OCI-LY1 (cell line): Measurements from ENCODE around the gene IRF1.

Experiments used
- H2AFZ ChIP-seq: fragments of 200-600 bp; sonication (generic), shearing (Covaris generic); 2 replicates; pipeline ENCODE4 v1.6.0; 2014; ENCODE audit warnings: antibody characterized with exemption, mild to moderate bottlenecking, low read length
- H3F3A ChIP-seq: fragments of 200-600 bp; sonication (generic), shearing (Covaris generic); 2 replicates; pipeline ENCODE4 v1.6.0; 2014; ENCODE audit warnings: mild to moderate bottlenecking, antibody characterized with exemption, low read length, moderate library complexity; ENCODE audit not compliant: insufficient read depth
- H3K27ac ChIP-seq: fragments of 200-600 bp; sonication (generic); 2 replicates; pipeline ENCODE4 v1.5.1; 2014; ENCODE audit warnings: low read length, mixed run types, mild to moderate bottlenecking, low read depth; ENCODE audit not compliant: poor library complexity, severe bottlenecking
- H3K27me3 ChIP-seq: fragments of 200-600 bp; sonication (generic); 2 replicates; pipeline ENCODE4 v1.6.0; 2014; ENCODE audit warnings: antibody characterized with exemption, mild to moderate bottlenecking, low read length, moderate library complexity; ENCODE audit not compliant: insufficient read depth
- H3K36me3 ChIP-seq: fragments of 200-600 bp; sonication (generic); 2 replicates; pipeline ENCODE4 v1.6.1; 2014; ENCODE audit warnings: mild to moderate bottlenecking, antibody characterized with exemption, low read length, moderate library complexity, mixed read lengths; ENCODE audit not compliant: insufficient read depth
- H3K4me1 ChIP-seq: fragments of 200-600 bp; sonication (generic); 2 replicates; pipeline ENCODE4 v1.5.1; 2014; ENCODE audit warnings: mild to moderate bottlenecking, low read length, moderate library complexity; ENCODE audit not compliant: insufficient read depth, severe bottlenecking
- H3K4me2 ChIP-seq: fragments of 200-600 bp; sonication (generic), shearing (Covaris generic); 2 replicates; pipeline ENCODE4 v1.6.1; 2014; ENCODE audit warnings: low read length
- H3K4me3 ChIP-seq: fragments of 200-600 bp; sonication (generic); 2 replicates; pipeline ENCODE4 v1.5.1; 2014; ENCODE audit warnings: low read length, low read depth, mild to moderate bottlenecking, mixed read lengths; ENCODE audit not compliant: poor library complexity, severe bottlenecking
- H3K79me2 ChIP-seq: fragments of 200-600 bp; shearing (Covaris generic); 2 replicates; pipeline ENCODE4 v1.6.1; 2016; ENCODE audit warnings: mixed run types, low read length, mixed read lengths; ENCODE audit not compliant: insufficient read depth
- H3K9ac ChIP-seq: fragments of 200-600 bp; sonication (generic), shearing (Covaris generic); 2 replicates; pipeline ENCODE4 v1.6.1; 2014; ENCODE audit warnings: mild to moderate bottlenecking, low read length, mixed read lengths
- H3K9me2 ChIP-seq: fragments of 200-600 bp; sonication (generic), shearing (Covaris generic); 2 replicates; pipeline ENCODE4 v1.6.1; 2014; ENCODE audit warnings: low read depth, mild to moderate bottlenecking, low read length, mixed read lengths
- H3K9me3 ChIP-seq: fragments of 200-600 bp; shearing (Covaris generic); 2 replicates; pipeline ENCODE4 v1.6.1; 2014; ENCODE audit warnings: low read length, mixed read lengths
- H4K20me1 ChIP-seq: fragments of 200-600 bp; sonication (generic), shearing (Covaris generic); 2 replicates; pipeline ENCODE4 v1.6.0; 2016; ENCODE audit warnings: mild to moderate bottlenecking, low read length; ENCODE audit not compliant: insufficient read depth
- CTCF ChIP-seq: fragments of 200-600 bp; sonication (generic), shearing (Covaris generic); IDR thresholded peaks from 2 replicates; pipeline ENCODE4 v1.5.1; 2017; ENCODE audit warnings: mild to moderate bottlenecking, antibody characterized with exemption, low read length, moderate library complexity, mixed read lengths
- EZH2 ChIP-seq: fragments of 200-600 bp; sonication (generic), shearing (Covaris generic); IDR thresholded peaks from 2 replicates; pipeline ENCODE4 v1.8.0; 2017; ENCODE audit warnings: borderline replicate concordance, mixed run types, mild to moderate bottlenecking, antibody characterized with exemption, low read length, moderate library complexity, mixed read lengths

Gene IRF1

DNA sequence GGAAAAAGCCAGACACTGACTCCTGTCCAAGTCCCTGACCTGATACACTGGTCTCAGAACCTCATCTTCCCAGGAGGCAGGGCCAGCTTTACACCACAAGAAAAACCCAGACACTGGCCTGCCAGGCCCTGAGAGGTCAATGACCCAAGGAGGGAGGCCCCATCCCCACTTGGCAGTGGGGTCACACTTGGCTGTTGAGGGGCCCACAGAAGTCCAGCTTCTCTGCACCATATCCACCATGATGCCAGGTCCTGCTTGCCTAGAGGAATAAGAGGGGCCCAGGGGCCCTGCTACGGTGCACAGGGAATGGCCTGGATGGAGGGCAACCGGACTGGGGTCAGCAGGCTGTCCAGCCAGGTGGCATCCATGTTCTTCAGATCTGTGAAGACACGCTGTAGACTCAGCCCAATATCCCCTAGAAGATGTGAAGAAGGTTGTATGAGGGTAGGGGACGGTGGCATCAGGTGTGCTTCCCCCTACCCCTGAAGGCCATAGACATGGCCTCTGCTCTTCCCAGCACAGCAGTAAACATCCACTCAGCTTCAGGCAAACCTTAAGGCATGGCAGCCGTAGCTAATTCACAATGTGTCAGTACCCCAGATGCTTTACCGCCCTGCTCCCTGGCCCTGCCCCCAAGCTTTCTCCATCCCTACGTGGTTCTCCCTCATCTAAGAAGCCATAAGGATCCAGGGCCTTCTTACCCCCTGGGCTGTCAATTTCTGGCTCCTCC, 6.7 kb downstream of the IRF1 start:
- TF ChIP-seq EZH2 (no peak), CTCF (no peak)
- no peak overlapping the region for H3K4me2 ChIP-seq

GRCh38 chr5:132483101-132483500, 7.5 kb downstream of the IRF1 start:
- H3K36me3 ChIP-seq: peaks cover 47% of the 10 kb centered on the region
- H3K9me2 ChIP-seq: no peaks in the 10 kb centered on the region
- no peak for TF ChIP-seq CTCF
- no peak for TF ChIP-seq EZH2
- H3K4me2 ChIP-seq: no peak overlapping the region
- no peak overlapping the region for H3K27ac ChIP-seq
- peaks cover 25% of the 10 kb centered on the region for H3K4me1 ChIP-seq
- no peak overlapping the region for H2AFZ ChIP-seq
- H3K79me2 ChIP-seq: no peaks in the 10 kb centered on the region
- H3K9ac ChIP-seq: no peak overlapping the region
- no peak overlapping the region for H3K4me3 ChIP-seq
- H3K9me3 ChIP-seq: no peaks in the 10 kb centered on the region
- no peaks in the 10 kb centered on the region for H3K27me3 ChIP-seq
- H4K20me1 ChIP-seq: no peaks in the 10 kb centered on the region
- no peaks in the 10 kb centered on the region for H3F3A ChIP-seq

More for the DNA sequence above, 6.7 kb downstream of the IRF1 start:
- no peaks in the 10 kb centered on the region for H3K79me2 ChIP-seq
- H3K27me3 ChIP-seq: no peaks in the 10 kb centered on the region
- H3K9ac ChIP-seq: no peak overlapping the region
- no peaks in the 10 kb centered on the region for H3K9me3 ChIP-seq
- H3K36me3 ChIP-seq: peaks cover 47% of the 10 kb centered on the region
- H3K9me2 ChIP-seq: no peaks in the 10 kb centered on the region
- 0 out of 2 replicates have a peak, but pooled peaks cover under 1% of the 10 kb centered on the region for H3F3A ChIP-seq
- no peaks in the 10 kb centered on the region for H4K20me1 ChIP-seq
- no peak overlapping the region for H3K27ac ChIP-seq
- peaks cover 25% of the 10 kb centered on the region for H3K4me1 ChIP-seq
- no peak overlapping the region for H3K4me3 ChIP-seq
- no peak overlapping the region for H2AFZ ChIP-seq

GRCh38 chr5:132481596-132482211, 8.9 kb downstream of the IRF1 start:
- H3K4me2 ChIP-seq: no peak overlapping the region

More at GRCh38 chr5:132481596-132482211, 8.9 kb downstream of the IRF1 start:
- no peak overlapping the region for H3K27ac ChIP-seq
- TF ChIP-seq CTCF (no peak), EZH2 (no peak)
- H3K9me3 ChIP-seq: no peaks in the 10 kb centered on the region
- no peak overlapping the region for H2AFZ ChIP-seq
- no peaks in the 10 kb centered on the region for H3K27me3 ChIP-seq
- no peaks in the 10 kb centered on the region for H4K20me1 ChIP-seq
- no peaks in the 10 kb centered on the region for H3K9me2 ChIP-seq
- no peak overlapping the region for H3K9ac ChIP-seq
- H3F3A ChIP-seq: no peaks in the 10 kb centered on the region
- H3K4me1 ChIP-seq: peaks cover 23% of the 10 kb centered on the region
- H3K36me3 ChIP-seq: peaks cover 36% of the 10 kb centered on the region
- no peaks in the 10 kb centered on the region for H3K79me2 ChIP-seq
- H3K4me3 ChIP-seq: no peak overlapping the region
